GM18867 (cell line): ENCODE measurements around the gene NUP155.
"Not testable (repeated sequence)": the region's sequence is repeated elsewhere in the genome, so short reads cannot be mapped to it uniquely, and the experiment has no call there.

Experiments used
- ATAC-seq: cut with Tn5 transposase; IDR thresholded peaks from one replicate; pipeline ENCODE4 v1.9.1; 2021; ENCODE audit warnings: mild to moderate bottlenecking, moderate library complexity; ENCODE audit not compliant: unreplicated experiment

The NUP155 gene

DNA sequence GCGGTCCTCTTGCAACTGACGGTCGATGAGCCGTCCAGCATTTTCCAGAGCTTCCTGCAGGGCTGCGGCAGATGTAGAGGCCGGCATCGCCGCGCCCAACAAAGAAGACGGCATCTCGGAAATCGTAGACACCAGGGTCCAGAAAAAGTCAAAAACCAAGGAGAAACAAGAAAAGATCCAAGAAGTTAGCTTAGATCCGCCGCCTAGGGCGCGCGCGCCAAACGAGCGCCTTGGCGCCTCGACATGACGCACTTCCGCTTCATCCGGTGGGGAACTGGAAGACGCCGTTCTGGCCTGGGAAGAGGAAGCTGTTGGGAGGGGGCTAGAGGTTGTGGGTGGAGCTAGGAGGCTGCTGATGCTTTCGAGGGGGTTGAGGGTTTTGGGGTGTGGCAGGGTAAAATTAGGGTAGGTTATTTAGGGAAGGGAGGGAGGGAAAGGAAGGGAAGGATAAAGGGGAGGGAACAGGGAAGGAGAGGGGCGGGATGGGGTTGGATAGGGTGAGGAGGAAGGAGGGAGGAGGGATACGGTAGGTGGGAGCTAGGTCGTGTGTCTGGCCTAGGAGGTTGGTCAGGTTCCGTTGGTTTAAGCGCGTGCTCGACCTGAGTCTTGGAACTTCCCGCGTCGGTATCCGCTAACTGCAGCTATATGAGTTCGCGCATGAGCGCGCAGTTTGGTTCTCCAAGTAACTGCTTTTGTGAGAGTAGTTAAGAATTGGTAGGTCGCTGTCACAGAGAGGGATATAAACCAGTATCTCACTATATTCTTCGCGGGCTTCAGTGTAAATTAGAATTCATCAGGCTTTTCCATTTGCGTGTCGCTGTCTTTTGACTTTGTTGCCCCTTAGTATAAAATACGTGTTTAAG, at the start of gene NUP155:
Gene NUP155, minus strand, starts transcription at position 243 of the 863 bp plus-strand sequence. Its CDS starts 129 bp downstream, at position 114.
- peak; percentile 91 for ATAC-seq

- ATAC-seq = no peak
These were observed 46.4 kb upstream of the NUP155 start for GRCh38 chr5:37417347-37417746.

DNA sequence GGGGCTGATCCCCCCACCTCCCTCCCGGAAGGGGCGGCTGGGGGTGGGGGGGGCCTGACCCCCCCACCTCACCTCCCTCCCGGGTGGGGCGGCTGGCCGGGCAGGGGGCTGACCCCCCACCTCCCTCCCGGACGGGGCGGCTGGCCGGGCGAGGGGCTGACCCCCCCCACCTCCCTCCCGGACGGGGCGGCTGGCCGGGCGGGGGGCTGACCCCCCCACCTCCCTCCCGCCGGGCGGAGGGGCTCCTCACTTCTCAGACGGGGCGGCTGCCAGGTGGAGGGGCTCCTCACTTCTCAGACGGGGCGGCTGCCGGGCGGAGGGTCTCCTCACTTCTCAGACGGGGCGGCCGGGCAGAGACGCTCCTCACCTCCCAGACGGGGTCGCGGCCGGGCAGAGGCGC, 44.5 kb upstream of the NUP155 start:
- ATAC-seq = not testable (repeated sequence)

DNA sequence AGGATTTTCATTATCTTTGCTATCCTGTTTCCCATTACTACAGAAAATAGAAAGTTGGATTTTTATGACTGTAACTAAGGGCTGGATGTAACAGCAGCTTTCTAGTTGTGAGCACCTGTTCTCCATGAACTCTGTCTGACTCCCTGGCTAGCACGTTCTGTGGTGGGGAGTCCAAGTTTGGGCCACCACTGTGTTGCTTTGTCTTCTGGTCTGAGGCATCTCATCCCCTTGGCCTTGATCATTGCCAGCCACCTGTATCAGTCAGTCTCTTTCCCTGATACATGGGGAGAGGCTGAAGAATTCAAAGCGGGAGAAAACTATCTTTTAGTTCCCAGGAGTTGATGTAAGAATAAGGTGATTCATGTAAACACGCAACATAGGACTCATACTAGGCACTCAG, 41.6 kb upstream of the NUP155 start:
- ATAC-seq = no peak

GRCh38 chr5:37400501-37400900, 29.6 kb upstream of the NUP155 start:
- no peak for ATAC-seq

DNA sequence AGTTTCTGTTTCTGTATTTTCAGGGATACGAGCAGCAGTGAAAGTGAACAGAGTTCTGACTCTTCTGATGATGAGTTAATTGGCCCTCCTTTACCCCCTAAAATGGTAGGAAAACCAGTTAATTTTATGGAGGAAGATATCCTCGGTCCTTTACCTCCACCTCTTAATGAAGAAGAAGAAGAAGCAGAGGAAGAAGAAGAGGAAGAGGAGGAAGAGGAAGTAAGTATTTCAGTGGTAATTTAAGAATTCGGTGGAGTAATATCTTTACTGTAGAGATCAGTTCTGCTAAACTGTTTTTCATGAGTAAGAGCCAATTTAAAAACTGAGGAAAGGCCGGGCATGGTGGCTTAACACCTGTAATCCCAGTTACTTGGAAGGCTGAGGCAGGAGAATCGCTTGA, 25.4 kb upstream of the NUP155 start:
- no peak for ATAC-seq

- no peak for ATAC-seq
These were observed 20.7 kb upstream of the NUP155 start for GRCh38 chr5:37391591-37391990.

DNA sequence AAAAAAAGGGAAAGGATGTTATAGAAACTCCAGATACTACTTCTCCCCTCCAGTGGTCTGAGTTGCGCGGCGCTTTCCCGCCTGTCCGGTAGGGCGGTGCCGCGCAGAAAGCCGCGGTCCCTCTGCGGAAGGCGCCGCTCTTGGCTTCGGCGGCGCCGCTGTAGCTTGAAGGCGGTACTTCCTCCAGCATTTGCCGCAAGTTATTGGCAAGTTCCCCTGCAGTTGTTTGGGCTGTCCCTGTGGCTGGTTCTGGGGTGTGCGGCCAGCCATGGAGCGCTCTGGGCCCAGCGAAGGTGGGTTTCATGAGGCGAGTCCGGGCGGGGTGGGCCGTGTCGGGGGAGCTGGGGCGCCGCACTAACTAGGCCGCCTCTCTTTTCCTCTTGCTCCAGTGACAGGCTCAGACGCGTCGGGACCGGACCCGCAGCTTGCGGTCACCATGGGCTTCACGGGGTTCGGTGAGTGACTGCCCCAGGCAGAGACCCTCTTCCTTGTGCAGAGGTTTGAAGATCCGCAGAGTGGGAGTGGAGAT, 8.3 kb upstream of the NUP155 start, which contains the start of gene WDR70:
Gene WDR70, plus strand, starts transcription at position 219 of the 529 bp plus-strand sequence. Its CDS starts 50 bp downstream, at position 269.
- peak; percentile 100 for ATAC-seq

GRCh38 chr5:37378066-37378465, 7.2 kb upstream of the NUP155 start:
- ATAC-seq = not testable (repeated sequence)

GRCh38 chr5:37375091-37375490, 4.2 kb upstream of the NUP155 start:
- ATAC-seq = no peak

DNA sequence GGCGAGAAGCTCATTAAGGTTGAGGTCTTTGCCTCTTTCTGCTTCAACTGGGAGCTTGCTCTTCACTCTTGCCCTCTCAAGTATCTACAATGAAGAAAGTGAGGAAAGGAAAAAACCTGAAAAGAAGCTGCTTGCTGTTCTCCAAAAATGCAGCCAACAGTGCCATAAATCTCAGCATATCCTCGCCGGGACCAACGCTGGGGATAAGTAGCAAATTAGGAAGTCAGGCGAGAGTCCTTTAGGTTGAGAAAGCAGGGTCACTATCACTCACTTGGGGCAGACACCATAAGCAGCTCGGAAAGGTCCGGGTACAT, 399 bp downstream of the NUP155 start:
- no peak for ATAC-seq

- ATAC-seq = no peak
These were observed 15.7 kb downstream of the NUP155 start for GRCh38 chr5:37355161-37355560.

GRCh38 chr5:37342741-37343140, 28.2 kb downstream of the NUP155 start:
- not testable (repeated sequence) for ATAC-seq

DNA sequence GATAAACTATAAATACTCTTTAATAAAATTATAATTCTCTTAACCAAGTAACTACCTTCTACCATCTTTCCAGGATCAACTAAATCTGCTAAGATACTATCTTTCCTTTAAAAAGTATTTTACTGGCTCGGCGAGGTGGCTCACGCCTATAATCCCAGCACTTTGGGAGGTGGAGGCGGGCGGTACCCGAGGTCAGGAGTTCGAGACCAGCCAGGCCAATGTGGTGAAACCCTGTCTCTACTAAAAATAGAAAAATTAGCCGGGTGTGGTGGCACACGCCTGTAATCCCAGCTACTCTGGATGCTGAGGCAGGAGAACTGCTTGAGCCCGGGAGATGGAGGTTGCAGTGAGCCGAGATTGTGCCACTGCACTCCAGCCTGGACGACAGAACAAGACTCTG, 36.2 kb downstream of the NUP155 start:
- not testable (repeated sequence) for ATAC-seq

DNA sequence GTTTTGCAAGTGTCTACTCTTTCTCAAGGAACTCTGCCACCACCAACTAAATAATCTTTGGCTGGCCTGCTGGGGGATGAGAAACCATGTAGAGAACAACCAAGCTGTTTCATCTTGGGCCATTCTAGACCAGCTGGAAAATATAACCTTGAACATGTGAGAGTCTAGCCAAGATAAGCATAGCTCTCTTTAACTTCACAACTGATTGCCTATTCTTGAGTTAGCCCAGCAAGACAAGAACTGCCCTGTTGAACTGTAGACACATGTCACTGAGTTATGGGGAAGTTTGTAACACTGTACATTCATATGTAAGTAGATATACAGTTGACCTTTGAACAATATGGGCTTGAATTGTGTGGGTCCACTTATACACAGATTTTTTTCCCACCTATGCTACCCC, 44.4 kb downstream of the NUP155 start:
- ATAC-seq = no peak

DNA sequence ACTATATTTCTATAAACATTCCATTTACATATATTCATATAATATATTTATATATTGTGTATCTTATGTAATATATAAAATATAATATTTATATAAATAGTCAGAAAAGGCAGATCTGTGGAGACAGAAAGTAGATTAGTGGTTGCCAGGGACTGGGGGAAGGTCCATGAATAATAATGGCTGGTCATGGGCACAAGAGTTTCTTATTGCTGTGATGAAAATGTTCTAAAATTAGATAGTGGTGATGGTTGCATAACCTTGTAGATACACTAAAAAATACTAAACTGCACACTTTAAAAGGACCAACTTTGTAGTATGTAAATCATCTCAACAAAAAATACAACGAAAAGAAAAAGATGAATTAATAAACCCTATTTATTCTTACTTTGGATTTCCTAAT, 47.3 kb downstream of the NUP155 start:
- no peak for ATAC-seq

- ATAC-seq = no peak
These were observed 51.7 kb downstream of the NUP155 start for GRCh38 chr5:37319037-37319782.

DNA sequence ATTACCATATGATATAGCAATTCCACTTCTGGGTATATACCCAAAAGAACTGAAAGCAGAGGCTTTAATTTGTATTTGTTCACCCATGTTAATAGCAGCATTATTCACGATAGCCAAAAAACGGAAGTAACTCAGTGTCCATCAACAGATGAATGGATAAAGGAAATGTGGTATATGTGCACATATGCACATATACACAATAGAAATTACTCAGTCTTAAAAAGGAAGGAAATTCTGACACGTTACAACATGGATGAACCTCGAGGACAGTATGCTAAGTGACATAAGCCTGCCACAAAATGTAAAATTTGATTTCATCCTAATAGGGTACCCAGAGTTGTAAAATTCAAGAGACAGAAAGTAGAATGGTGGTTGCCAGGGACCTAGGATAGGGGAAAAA, 54.9 kb downstream of the NUP155 start:
- no peak for ATAC-seq

GRCh38 chr5:37310360-37310759, 60.5 kb downstream of the NUP155 start:
- ATAC-seq = no peak

DNA sequence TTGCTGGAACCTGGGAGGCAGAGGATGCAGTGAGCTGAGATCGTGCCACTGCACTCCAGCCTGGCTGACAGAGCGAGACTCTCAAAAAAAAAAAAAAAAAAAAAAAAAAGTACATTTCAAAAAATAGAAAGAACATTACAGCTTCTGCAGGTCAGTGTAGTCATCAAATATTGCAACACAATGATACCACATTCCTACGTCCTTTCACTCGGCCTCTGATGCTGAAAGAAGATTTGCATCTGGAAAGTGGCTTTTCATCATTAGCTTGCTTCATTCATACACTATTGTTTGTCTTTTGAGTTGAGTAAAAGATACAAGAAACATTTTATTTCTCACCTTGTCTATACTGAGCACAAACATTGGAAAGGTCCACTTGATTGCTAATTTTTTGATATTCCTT, 62.1 kb downstream of the NUP155 start:
- ATAC-seq = no peak

DNA sequence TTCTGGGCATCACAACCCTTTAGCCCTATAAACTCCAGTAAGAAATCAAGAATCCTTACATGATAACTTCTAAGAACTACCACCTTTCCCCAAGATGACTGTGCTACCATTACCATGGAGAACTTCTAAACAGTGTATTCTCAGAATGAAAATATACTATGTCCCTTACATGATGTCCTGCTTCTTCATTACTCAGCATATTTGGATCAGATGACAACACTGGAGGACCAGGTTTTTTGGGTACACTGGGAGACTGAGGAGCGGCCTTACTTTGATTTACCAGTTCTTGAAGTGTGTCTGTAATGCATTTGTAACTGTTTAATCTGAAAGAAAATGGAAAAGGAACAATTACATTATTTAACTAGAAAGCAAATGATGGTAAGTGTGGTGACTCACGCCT, 66.0 kb downstream of the NUP155 start:
- no peak for ATAC-seq

- not testable (repeated sequence) for ATAC-seq
These were observed 74.6 kb downstream of the NUP155 start for GRCh38 chr5:37296313-37296712.
